Measurements from ENCODE around the gene LGALS3. TPM values are rescaled to one million over a fixed set of nuclear protein-coding genes. Genes with fewer than 3 reads are reported as not detected.

LGALS3 gene
- total and polyA plus RNA-seq, 2 experiments from 2014 or later = 461 to 766 TPM

- Histone ChIP-seq H3K27ac (no peak overlapping the region), H3K9me2 (replicated peaks; ENCODE audit: insufficient read depth) (no peaks in the 10 kb centered on the region), H3K9me3 (ENCODE audit: low read depth) (no peaks in the 10 kb centered on the region), H4K20me1 (ENCODE audit: insufficient read depth, poor library complexity, severe bottlenecking) (no peaks in the 10 kb centered on the region), H2AFZ (no peak overlapping the region), H3K4me1 (ENCODE audit: insufficient read depth) (peaks cover 22% of the 10 kb centered on the region), H3K4me3 (no peak overlapping the region), H3K36me3 (replicated peaks; ENCODE audit: insufficient read depth, low read depth) (no peaks in the 10 kb centered on the region), H3K27me3 (no peaks in the 10 kb centered on the region), H3K79me2 (no peaks in the 10 kb centered on the region), H3K4me2 (no peak overlapping the region)
- no peak for DNase-seq (ENCODE audit: low spot score)
- TF ChIP-seq EZH2phosphoT487 (IDR thresholded peaks at IDR 0.05; ENCODE audit: low read depth, severe bottlenecking, unreplicated experiment) = no peak
- TF ChIP-seq CTCF (IDR thresholded peaks at IDR 0.05; ENCODE audit: poor library complexity) = no peak
- no peak for TF ChIP-seq EZH2 (IDR thresholded peaks at IDR 0.05; ENCODE audit: borderline replicate concordance)
- 81% methylated on average over 9 of the region's 9 CpGs for WGBS (ENCODE audit: low lambda C conversion rate, missing lambda C conversion rate)
Measured at GRCh38 chr14:55094292-55095157, 34.5 kb upstream of the LGALS3 start.

GRCh38 chr14:55097881-55098560 lies 31.0 kb upstream of the LGALS3 start:
- DNase-seq (ENCODE audit: low spot score) = no peak
- no peak for TF ChIP-seq EZH2 (IDR thresholded peaks at IDR 0.05; ENCODE audit: borderline replicate concordance)
- no peak for TF ChIP-seq EZH2phosphoT487 (IDR thresholded peaks at IDR 0.05; ENCODE audit: low read depth, severe bottlenecking, unreplicated experiment)
- TF ChIP-seq CTCF (IDR thresholded peaks at IDR 0.05; ENCODE audit: poor library complexity) = no peak
- Histone ChIP-seq H3K4me2 (no peak overlapping the region), H3K27ac (peak overlapping the region; percentile 81), H3K4me3 (no peak overlapping the region), H4K20me1 (ENCODE audit: insufficient read depth, poor library complexity, severe bottlenecking) (no peaks in the 10 kb centered on the region), H3K9me3 (ENCODE audit: low read depth) (no peaks in the 10 kb centered on the region), H2AFZ (no peak overlapping the region), H3K27me3 (no peaks in the 10 kb centered on the region), H3K79me2 (no peaks in the 10 kb centered on the region), H3K4me1 (ENCODE audit: insufficient read depth) (peaks cover 24% of the 10 kb centered on the region), H3K36me3 (replicated peaks; ENCODE audit: insufficient read depth, low read depth) (no peaks in the 10 kb centered on the region), H3K9me2 (replicated peaks; ENCODE audit: insufficient read depth) (no peaks in the 10 kb centered on the region)
- WGBS (ENCODE audit: low lambda C conversion rate, missing lambda C conversion rate) = 91% methylated on average over 5 of the region's 5 CpGs

- no peak for DNase-seq (ENCODE audit: low spot score)
- H3K79me2 ChIP-seq = no peaks in the 10 kb centered on the region
- H2AFZ ChIP-seq = no peak overlapping the region
- no peaks in the 10 kb centered on the region for H3K9me3 ChIP-seq (ENCODE audit: low read depth)
- no peak for TF ChIP-seq EZH2 (IDR thresholded peaks at IDR 0.05; ENCODE audit: borderline replicate concordance)
- no peak for TF ChIP-seq EZH2phosphoT487 (IDR thresholded peaks at IDR 0.05; ENCODE audit: low read depth, severe bottlenecking, unreplicated experiment)
- TF ChIP-seq CTCF (IDR thresholded peaks at IDR 0.05; ENCODE audit: poor library complexity) = no peak
- no peaks in the 10 kb centered on the region for H3K9me2 ChIP-seq (replicated peaks; ENCODE audit: insufficient read depth)
- H3K27me3 ChIP-seq = no peaks in the 10 kb centered on the region
- 90% methylated on average over 1 of the region's 1 CpG for WGBS (ENCODE audit: low lambda C conversion rate, missing lambda C conversion rate)
- H3K27ac ChIP-seq = peak overlapping the region; percentile 81
- no peaks in the 10 kb centered on the region for H4K20me1 ChIP-seq (ENCODE audit: insufficient read depth, poor library complexity, severe bottlenecking)
- H3K4me2 ChIP-seq = no peak overlapping the region
- peaks cover 26% of the 10 kb centered on the region for H3K4me1 ChIP-seq (ENCODE audit: insufficient read depth)
- no peaks in the 10 kb centered on the region for H3K36me3 ChIP-seq (replicated peaks; ENCODE audit: insufficient read depth, low read depth)
- no peak overlapping the region for H3K4me3 ChIP-seq
Measured at GRCh38 chr14:55098561-55098898, 30.5 kb upstream of the LGALS3 start.
